SK-N-SH treated with all-trans-retinoic acid at 6 μM for 48 hours (cell line): Measurements from ENCODE around the gene LRRC8C.

Experiments
- ATAC-seq: fragments of 200-7000 bp; cut with Tn5 transposase; 3 replicates; pipeline ENCODE4 v1.9.1; 2020; ENCODE audit warnings: mild to moderate bottlenecking, moderate library complexity
- ARNTL ChIP-seq: fragments of 450-650 bp; formaldehyde crosslinking; IDR thresholded peaks from 2 replicates; pipeline ENCODE4 v1.5.0; 2020; ENCODE audit warnings: low read depth, mild to moderate bottlenecking, moderate library complexity, borderline replicate concordance
- CREB5 ChIP-seq: fragments of 250-450 bp; sonication (Bioruptor Pico); IDR thresholded peaks from 2 replicates; pipeline ENCODE4 v1.5.1; 2020; ENCODE audit warnings: low read depth, mild to moderate bottlenecking, moderate library complexity
- CSDC2 ChIP-seq: fragments of 250-450 bp; sonication (Bioruptor Pico); IDR thresholded peaks from 2 replicates; pipeline ENCODE4 v1.5.0; 2020; ENCODE audit warnings: mild to moderate bottlenecking, moderate library complexity
- ESRRG ChIP-seq: fragments of 250-450 bp; sonication (Bioruptor Pico); IDR thresholded peaks from 2 replicates; pipeline ENCODE4 v1.6.1; 2021; ENCODE audit warnings: mild to moderate bottlenecking
- GLIS3 ChIP-seq: fragments of 250-450 bp; sonication (Bioruptor Pico); IDR thresholded peaks from 2 replicates; pipeline ENCODE4 v1.5.0; 2020; ENCODE audit warnings: mild to moderate bottlenecking, moderate library complexity
- ISL1 ChIP-seq: fragments of 250-450 bp; sonication (Bioruptor Pico); IDR thresholded peaks from 2 replicates; pipeline ENCODE4 v2.1.2; 2022; ENCODE audit warnings: mild to moderate bottlenecking, moderate library complexity
- PATZ1 ChIP-seq: fragments of 250-450 bp; sonication (Bioruptor Pico); IDR thresholded peaks from 2 replicates; pipeline ENCODE4 v1.8.0; 2020; ENCODE audit warnings: mild to moderate bottlenecking, moderate library complexity, borderline replicate concordance
- POU6F1 ChIP-seq: fragments of 250-450 bp; sonication (Bioruptor Pico); IDR thresholded peaks from 2 replicates; pipeline ENCODE4 v1.8.0; 2021; ENCODE audit warnings: low read depth, mild to moderate bottlenecking, moderate library complexity, borderline replicate concordance
- SNAI2 ChIP-seq: fragments of 250-450 bp; sonication (Bioruptor Pico); IDR thresholded peaks from 2 replicates; pipeline ENCODE4 v1.5.0; 2020; ENCODE audit warnings: mild to moderate bottlenecking, moderate library complexity
- TCF4 ChIP-seq: fragments of 250-450 bp; sonication (Bioruptor Pico); IDR thresholded peaks from 2 replicates; pipeline ENCODE4 v1.8.0; 2021; ENCODE audit warnings: mild to moderate bottlenecking, moderate library complexity, borderline replicate concordance
- TSHZ2 ChIP-seq: fragments of 250-450 bp; sonication (Bioruptor Pico); IDR thresholded peaks from 2 replicates; pipeline ENCODE4 v1.5.0; 2020; ENCODE audit warnings: mild to moderate bottlenecking, moderate library complexity
- ZC3H10 ChIP-seq: fragments of 250-450 bp; sonication (Bioruptor Pico); IDR thresholded peaks from 2 replicates; pipeline ENCODE4 v1.5.1; 2021; ENCODE audit warnings: mild to moderate bottlenecking, moderate library complexity
- ZFP3 ChIP-seq: fragments of 250-450 bp; sonication (Bioruptor Pico); IDR thresholded peaks from 2 replicates; pipeline ENCODE4 v1.5.0; 2020; ENCODE audit warnings: mild to moderate bottlenecking, moderate library complexity
- ZNF8 ChIP-seq: fragments of 450-650 bp; formaldehyde crosslinking; IDR thresholded peaks from 2 replicates; pipeline ENCODE4 v1.5.0; 2020; ENCODE audit warnings: mild to moderate bottlenecking, moderate library complexity

The LRRC8C gene

GRCh38 chr1:89666640-89667039 is 33.7 kb downstream of the LRRC8C start (continued):
- no peak for TF ChIP-seq POU6F1 (CRISPR knock-in tag)
- no peak for TF ChIP-seq ZC3H10 (CRISPR knock-in tag)
- no peak for TF ChIP-seq ZNF8 (CRISPR knock-in tag)
- no peak for TF ChIP-seq ISL1

- ATAC-seq, result peak; percentile 44; the same call in 2 of the 3 replicates
- TF ChIP-seq CREB5 (CRISPR knock-in tag) (no peak), ISL1 (peak; percentile 64)
Observed at GRCh38 chr1:89667691-89668090, 34.8 kb downstream of the LRRC8C start.

- ATAC-seq, result no peak
- TF ChIP-seq TSHZ2 (CRISPR knock-in tag) (no peak), ESRRG (CRISPR knock-in tag) (no peak), TCF4 (CRISPR knock-in tag) (no peak), ARNTL (CRISPR knock-in tag) (no peak), ZNF8 (CRISPR knock-in tag) (no peak), PATZ1 (CRISPR knock-in tag) (no peak), ZC3H10 (CRISPR knock-in tag) (no peak), GLIS3 (CRISPR knock-in tag) (no peak), SNAI2 (no peak), ZFP3 (no peak)
Observed at GRCh38 chr1:89668961-89669360, 36.0 kb downstream of the LRRC8C start.

- no peak for TF ChIP-seq PATZ1 (CRISPR knock-in tag)
- TF ChIP-seq CSDC2 (CRISPR knock-in tag), result no peak
- no peak for TF ChIP-seq ZNF8 (CRISPR knock-in tag)
- no peak for TF ChIP-seq TSHZ2 (CRISPR knock-in tag)
- TF ChIP-seq ARNTL (CRISPR knock-in tag), result no peak
- no peak for TF ChIP-seq SNAI2
- no peak for ATAC-seq
Observed at GRCh38 chr1:89669441-89669840, 36.5 kb downstream of the LRRC8C start.
